WTC11 (cell line): Measurements from ENCODE around the gene AHCYL1. TPM values are rescaled to one million over a fixed set of nuclear protein-coding genes. Genes with fewer than 3 reads are reported as not detected.

Experiments used
- ATAC-seq: fragments of 200-7000 bp; cut with Tn5 transposase; 2 replicates; pipeline ENCODE4 v1.10.0; 2021; ENCODE audit warnings: mild to moderate bottlenecking, moderate library complexity
- CTCF ChIA-PET: fragments of 300-600 bp; sonication (Branson Sonifier 250); formaldehyde crosslinking; loops from one replicate; lab custom pipeline; 2021; ENCODE audit warnings: antibody characterized with exemption; lab: Charles Lee
- POLR2A ChIA-PET: fragments of 350-600 bp; sonication (Branson Sonifier 250); formaldehyde crosslinking; loops from one replicate; lab custom pipeline; 2021; ENCODE audit warnings: antibody characterized with exemption; lab: Charles Lee
- DNase-seq: peaks from one replicate; pipeline ENCODE4 v3.0.0; 2021; ENCODE audit warnings: low spot score
- H3K27ac Mint-ChIP-seq: 2 replicates; pipeline ENCODE4 v1.8.0; 2021; ENCODE audit warnings: mixed read lengths
- H3K27me3 Mint-ChIP-seq: 2 replicates; pipeline ENCODE4 v1.8.0; 2021; ENCODE audit warnings: low read depth, mild to moderate bottlenecking, moderate library complexity, mixed read lengths
- H3K36me3 Mint-ChIP-seq: 2 replicates; pipeline ENCODE4 v1.8.0; 2021; ENCODE audit warnings: mixed read lengths
- H3K4me1 Mint-ChIP-seq: 2 replicates; pipeline ENCODE4 v1.8.0; 2022; ENCODE audit warnings: mixed read lengths
- H3K4me3 Mint-ChIP-seq: 2 replicates; pipeline ENCODE4 v1.8.0; 2021; ENCODE audit warnings: mild to moderate bottlenecking, moderate library complexity, mixed read lengths
- H3K9me3 Mint-ChIP-seq: 2 replicates; pipeline ENCODE4 v1.8.0; 2021; ENCODE audit warnings: mixed read lengths
- ETV6 ChIP-seq: sonication (generic); formaldehyde crosslinking; IDR thresholded peaks from 2 replicates; pipeline ENCODE4 v1.8.1; 2022; ENCODE audit warnings: mild to moderate bottlenecking, missing genetic modification reagents
- GABPB1 ChIP-seq: sonication (generic); formaldehyde crosslinking; IDR thresholded peaks from 2 replicates; pipeline ENCODE4 v1.8.1; 2023; ENCODE audit warnings: mild to moderate bottlenecking, missing genetic modification reagents
- NR2C2 ChIP-seq: sonication (generic); formaldehyde crosslinking; IDR thresholded peaks from 2 replicates; pipeline ENCODE4 v1.8.0; 2022; ENCODE audit warnings: mild to moderate bottlenecking, missing genetic modification reagents
- ZNF317 ChIP-seq: sonication (generic); formaldehyde crosslinking; IDR thresholded peaks from 2 replicates; pipeline ENCODE4 v1.8.1; 2023; ENCODE audit warnings: low read depth, mild to moderate bottlenecking, moderate library complexity, missing genetic modification reagents, borderline replicate concordance
- total RNA-seq: library from RNA; stranded (reverse); gene quantifications from 3 replicates; pipeline ENCODE4 v1.2.3, GENCODE V29; 2021
- TF ChIP-seq, protein P1 (sequence below): sonication (generic); formaldehyde crosslinking; IDR thresholded peaks from 2 replicates; pipeline ENCODE4 v1.8.0; 2022; ENCODE audit warnings: missing genetic modification reagents
- TF ChIP-seq, protein P2 (sequence below): fragments of 250-450 bp; sonication (Bioruptor Pico); IDR thresholded peaks from 2 replicates; pipeline ENCODE4 v1.9.0; 2021; ENCODE audit warnings: moderate library complexity, mild to moderate bottlenecking, inconsistent platforms, borderline replicate concordance
- TF ChIP-seq, protein P3 (sequence below): sonication (generic); formaldehyde crosslinking; IDR thresholded peaks from 2 replicates; pipeline ENCODE4 v1.8.0; 2022; ENCODE audit warnings: mild to moderate bottlenecking, missing genetic modification reagents
- TF ChIP-seq, protein P4 (sequence below): fragments of 250-450 bp; sonication (Bioruptor Pico); IDR thresholded peaks from 2 replicates; pipeline ENCODE4 v1.9.0; 2021; ENCODE audit warnings: mild to moderate bottlenecking, borderline replicate concordance
- TF ChIP-seq, protein P5 (sequence below): sonication (generic); formaldehyde crosslinking; IDR thresholded peaks from 2 replicates; pipeline ENCODE4 v1.8.1; 2023; ENCODE audit warnings: mild to moderate bottlenecking, missing genetic modification reagents

The AHCYL1 gene
- total RNA-seq, 1 experiment from 2014 or later: 92.1 TPM

DNA sequence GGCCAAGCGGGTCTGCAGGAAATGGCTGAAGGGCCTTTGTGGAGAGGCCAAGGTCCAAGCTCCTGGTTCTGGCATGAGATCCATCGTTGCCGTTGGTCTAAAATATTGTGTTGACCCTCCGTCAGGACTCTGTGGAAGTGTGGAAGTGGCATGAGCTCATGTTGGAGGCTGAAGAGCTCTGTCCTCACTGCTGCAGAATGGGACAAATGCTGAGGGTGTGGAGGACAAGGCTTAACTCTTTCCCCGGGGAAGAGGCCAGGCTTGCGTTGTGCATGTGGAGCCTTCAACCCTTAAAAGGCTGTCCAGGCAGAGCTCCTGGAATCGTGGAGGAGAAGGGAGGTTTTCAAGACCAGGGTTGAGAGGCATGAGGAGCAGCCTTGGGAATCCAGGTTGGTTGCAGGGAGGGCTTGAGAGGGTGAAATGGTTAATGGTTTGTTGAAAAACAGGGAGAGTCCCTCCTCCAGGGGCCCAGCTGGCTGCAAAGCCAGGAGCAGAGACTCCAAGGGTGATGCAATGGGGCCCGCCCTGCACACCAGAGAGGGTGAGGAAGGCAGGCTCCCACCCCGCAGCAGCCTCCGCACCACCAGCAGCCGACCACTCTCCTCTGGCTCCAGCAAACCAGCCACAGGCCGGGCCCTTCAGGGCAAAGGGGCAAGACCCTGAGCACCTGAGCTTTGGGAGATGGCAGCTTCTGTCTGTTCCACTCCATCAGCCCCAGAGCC is 6.7 kb upstream of the AHCYL1 start:
- no peaks in the 10 kb centered on the region for H3K9me3 Mint-ChIP-seq
- ChIA-PET POLR2A (no interaction called here), CTCF (interaction anchor here (1.3 to 9.4 kb wide), 2 partner anchors 187 to 199 kb away, joined by 3 to 341 read pairs; no protein-coding TSS in a partner anchor)
- no peaks in the 10 kb centered on the region for H3K36me3 Mint-ChIP-seq
- peaks cover 9% of the 10 kb centered on the region for H3K27me3 Mint-ChIP-seq
- DNase-seq (no peak), ATAC-seq (no peak)
- H3K4me3 Mint-ChIP-seq: no peak overlapping the region
- H3K4me1 Mint-ChIP-seq: no peaks in the 10 kb centered on the region
- H3K27ac Mint-ChIP-seq: no peak overlapping the region
- no peak for TF ChIP-seq NR2C2 (CRISPR knock-in tag)
- TF ChIP-seq, protein P1, sequence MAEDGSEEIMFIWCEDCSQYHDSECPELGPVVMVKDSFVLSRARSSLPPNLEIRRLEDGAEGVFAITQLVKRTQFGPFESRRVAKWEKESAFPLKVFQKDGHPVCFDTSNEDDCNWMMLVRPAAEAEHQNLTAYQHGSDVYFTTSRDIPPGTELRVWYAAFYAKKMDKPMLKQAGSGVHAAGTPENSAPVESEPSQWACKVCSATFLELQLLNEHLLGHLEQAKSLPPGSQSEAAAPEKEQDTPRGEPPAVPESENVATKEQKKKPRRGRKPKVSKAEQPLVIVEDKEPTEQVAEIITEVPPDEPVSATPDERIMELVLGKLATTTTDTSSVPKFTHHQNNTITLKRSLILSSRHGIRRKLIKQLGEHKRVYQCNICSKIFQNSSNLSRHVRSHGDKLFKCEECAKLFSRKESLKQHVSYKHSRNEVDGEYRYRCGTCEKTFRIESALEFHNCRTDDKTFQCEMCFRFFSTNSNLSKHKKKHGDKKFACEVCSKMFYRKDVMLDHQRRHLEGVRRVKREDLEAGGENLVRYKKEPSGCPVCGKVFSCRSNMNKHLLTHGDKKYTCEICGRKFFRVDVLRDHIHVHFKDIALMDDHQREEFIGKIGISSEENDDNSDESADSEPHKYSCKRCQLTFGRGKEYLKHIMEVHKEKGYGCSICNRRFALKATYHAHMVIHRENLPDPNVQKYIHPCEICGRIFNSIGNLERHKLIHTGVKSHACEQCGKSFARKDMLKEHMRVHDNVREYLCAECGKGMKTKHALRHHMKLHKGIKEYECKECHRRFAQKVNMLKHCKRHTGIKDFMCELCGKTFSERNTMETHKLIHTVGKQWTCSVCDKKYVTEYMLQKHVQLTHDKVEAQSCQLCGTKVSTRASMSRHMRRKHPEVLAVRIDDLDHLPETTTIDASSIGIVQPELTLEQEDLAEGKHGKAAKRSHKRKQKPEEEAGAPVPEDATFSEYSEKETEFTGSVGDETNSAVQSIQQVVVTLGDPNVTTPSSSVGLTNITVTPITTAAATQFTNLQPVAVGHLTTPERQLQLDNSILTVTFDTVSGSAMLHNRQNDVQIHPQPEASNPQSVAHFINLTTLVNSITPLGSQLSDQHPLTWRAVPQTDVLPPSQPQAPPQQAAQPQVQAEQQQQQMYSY (CRISPR knock-in tag): 0 out of 2 replicates have a peak, but pooled peaks have one; percentile 18
- no peak for TF ChIP-seq ZNF317 (CRISPR knock-in tag)
- TF ChIP-seq, protein P2, sequence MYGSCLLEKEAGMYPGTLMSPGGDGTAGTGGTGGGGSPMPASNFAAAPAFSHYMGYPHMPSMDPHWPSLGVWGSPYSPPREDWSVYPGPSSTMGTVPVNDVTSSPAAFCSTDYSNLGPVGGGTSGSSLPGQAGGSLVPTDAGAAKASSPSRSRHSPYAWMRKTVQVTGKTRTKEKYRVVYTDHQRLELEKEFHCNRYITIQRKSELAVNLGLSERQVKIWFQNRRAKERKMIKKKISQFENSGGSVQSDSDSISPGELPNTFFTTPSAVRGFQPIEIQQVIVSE (CRISPR knock-in tag): no peak
- TF ChIP-seq ETV6 (CRISPR knock-in tag): no peak
- TF ChIP-seq, protein P3, sequence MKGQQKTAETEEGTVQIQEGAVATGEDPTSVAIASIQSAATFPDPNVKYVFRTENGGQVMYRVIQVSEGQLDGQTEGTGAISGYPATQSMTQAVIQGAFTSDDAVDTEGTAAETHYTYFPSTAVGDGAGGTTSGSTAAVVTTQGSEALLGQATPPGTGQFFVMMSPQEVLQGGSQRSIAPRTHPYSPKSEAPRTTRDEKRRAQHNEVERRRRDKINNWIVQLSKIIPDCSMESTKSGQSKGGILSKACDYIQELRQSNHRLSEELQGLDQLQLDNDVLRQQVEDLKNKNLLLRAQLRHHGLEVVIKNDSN (CRISPR knock-in tag): no peak
- TF ChIP-seq, protein P4, sequence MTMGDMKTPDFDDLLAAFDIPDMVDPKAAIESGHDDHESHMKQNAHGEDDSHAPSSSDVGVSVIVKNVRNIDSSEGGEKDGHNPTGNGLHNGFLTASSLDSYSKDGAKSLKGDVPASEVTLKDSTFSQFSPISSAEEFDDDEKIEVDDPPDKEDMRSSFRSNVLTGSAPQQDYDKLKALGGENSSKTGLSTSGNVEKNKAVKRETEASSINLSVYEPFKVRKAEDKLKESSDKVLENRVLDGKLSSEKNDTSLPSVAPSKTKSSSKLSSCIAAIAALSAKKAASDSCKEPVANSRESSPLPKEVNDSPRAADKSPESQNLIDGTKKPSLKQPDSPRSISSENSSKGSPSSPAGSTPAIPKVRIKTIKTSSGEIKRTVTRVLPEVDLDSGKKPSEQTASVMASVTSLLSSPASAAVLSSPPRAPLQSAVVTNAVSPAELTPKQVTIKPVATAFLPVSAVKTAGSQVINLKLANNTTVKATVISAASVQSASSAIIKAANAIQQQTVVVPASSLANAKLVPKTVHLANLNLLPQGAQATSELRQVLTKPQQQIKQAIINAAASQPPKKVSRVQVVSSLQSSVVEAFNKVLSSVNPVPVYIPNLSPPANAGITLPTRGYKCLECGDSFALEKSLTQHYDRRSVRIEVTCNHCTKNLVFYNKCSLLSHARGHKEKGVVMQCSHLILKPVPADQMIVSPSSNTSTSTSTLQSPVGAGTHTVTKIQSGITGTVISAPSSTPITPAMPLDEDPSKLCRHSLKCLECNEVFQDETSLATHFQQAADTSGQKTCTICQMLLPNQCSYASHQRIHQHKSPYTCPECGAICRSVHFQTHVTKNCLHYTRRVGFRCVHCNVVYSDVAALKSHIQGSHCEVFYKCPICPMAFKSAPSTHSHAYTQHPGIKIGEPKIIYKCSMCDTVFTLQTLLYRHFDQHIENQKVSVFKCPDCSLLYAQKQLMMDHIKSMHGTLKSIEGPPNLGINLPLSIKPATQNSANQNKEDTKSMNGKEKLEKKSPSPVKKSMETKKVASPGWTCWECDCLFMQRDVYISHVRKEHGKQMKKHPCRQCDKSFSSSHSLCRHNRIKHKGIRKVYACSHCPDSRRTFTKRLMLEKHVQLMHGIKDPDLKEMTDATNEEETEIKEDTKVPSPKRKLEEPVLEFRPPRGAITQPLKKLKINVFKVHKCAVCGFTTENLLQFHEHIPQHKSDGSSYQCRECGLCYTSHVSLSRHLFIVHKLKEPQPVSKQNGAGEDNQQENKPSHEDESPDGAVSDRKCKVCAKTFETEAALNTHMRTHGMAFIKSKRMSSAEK (CRISPR knock-in tag): no peak

DNA sequence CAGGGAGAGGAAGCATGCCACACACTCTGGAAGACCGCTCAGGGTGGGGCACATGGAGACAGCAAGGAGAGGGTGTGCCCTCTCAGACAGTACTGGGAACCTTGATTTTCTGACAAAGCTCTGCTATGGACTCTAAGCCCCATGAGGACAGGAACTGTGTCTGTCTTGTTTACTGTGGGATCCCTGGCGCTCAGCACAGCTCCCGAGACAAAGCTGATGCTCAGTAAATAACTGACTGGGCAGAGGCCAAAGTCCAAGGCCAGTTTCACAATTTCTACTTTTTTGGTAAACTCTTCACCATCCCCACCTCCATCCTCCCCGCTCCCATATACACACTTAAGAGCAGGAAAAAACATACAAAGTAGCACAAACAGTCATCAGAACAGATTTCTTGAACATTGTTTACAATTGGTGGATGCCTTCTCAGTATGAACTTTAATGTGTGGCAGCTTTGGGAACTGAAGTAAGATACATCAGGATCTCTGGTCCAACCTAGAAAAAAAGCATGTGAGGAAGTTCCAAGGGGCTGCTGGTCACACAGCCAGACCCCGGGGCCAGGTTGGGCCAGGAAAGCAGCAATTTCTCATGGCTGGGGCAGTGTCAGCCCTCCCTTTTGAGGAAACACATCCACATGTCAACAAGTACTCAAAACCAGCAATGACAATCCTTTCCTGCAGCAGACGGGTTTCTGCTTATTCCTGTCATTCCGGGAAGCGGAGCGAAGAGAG is 5.6 kb upstream of the AHCYL1 start:
- Mint-ChIP-seq H3K4me3 (no peak overlapping the region), H3K27me3 (peaks cover 9% of the 10 kb centered on the region), H3K9me3 (no peaks in the 10 kb centered on the region), H3K27ac (no peak overlapping the region), H3K36me3 (no peaks in the 10 kb centered on the region), H3K4me1 (peaks cover 9% of the 10 kb centered on the region)
- DNase-seq: no peak
- CTCF ChIA-PET: interaction anchor here (2.5 to 9.4 kb wide), 3 partner anchors 55 to 339 kb away, joined by 12 to 341 read pairs (median 15); no protein-coding TSS in a partner anchor
- 0 out of 2 replicates have a peak, but pooled peaks have one; percentile 37 for TF ChIP-seq GABPB1 (CRISPR knock-in tag)
- TF ChIP-seq, protein P5, sequence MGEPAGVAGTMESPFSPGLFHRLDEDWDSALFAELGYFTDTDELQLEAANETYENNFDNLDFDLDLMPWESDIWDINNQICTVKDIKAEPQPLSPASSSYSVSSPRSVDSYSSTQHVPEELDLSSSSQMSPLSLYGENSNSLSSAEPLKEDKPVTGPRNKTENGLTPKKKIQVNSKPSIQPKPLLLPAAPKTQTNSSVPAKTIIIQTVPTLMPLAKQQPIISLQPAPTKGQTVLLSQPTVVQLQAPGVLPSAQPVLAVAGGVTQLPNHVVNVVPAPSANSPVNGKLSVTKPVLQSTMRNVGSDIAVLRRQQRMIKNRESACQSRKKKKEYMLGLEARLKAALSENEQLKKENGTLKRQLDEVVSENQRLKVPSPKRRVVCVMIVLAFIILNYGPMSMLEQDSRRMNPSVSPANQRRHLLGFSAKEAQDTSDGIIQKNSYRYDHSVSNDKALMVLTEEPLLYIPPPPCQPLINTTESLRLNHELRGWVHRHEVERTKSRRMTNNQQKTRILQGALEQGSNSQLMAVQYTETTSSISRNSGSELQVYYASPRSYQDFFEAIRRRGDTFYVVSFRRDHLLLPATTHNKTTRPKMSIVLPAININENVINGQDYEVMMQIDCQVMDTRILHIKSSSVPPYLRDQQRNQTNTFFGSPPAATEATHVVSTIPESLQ (CRISPR knock-in tag): no peak
- no peak for ATAC-seq
- POLR2A ChIA-PET: no interaction called here
